BJ (cell line): ENCODE measurements around the gene GPC6. TPM values are rescaled to one million over a fixed set of nuclear protein-coding genes. Genes with fewer than 3 reads are reported as not detected.
"Not testable (repeated sequence)": the region's sequence is repeated elsewhere in the genome, so short reads cannot be mapped to it uniquely, and the experiment has no call there.

Experiments used
- CTCF ChIA-PET: fragments of 350-600 bp; formaldehyde crosslinking; extraction: SDS; loops from one replicate; lab custom pipeline; 2021; ENCODE audit warnings: antibody characterized with exemption, inconsistent platforms; lab: Yijun Ruan, JAX
- POLR2A ChIA-PET: fragments of 300-600 bp; sonication (Branson Sonifier 250); formaldehyde crosslinking; extraction: SDS; loops from one replicate; lab custom pipeline; 2021; ENCODE audit warnings: antibody characterized with exemption; lab: Charles Lee
- DNase-seq: peaks from one replicate; pipeline ENCODE4 v3.0.0-alpha.2; 2011; ENCODE audit warnings: low read depth
- H3K27me3 ChIP-seq: 2 replicates; pipeline ENCODE4 v1.6.0; 2011; ENCODE audit warnings: low read length; ENCODE audit not compliant: control insufficient read depth, insufficient read depth
- H3K36me3 ChIP-seq: 2 replicates; pipeline ENCODE4 v1.5.1; 2011; ENCODE audit warnings: low read length; ENCODE audit not compliant: control insufficient read depth, insufficient read depth
- H3K4me3 ChIP-seq: 2 replicates; pipeline ENCODE4 v1.5.1; 2011; ENCODE audit warnings: low read depth, mild to moderate bottlenecking, control low read depth, low read length
- polyA plus RNA-seq: library from polyadenylated mRNA; depleted of rRNA; stranded (reverse); fragments of >200 nt; gene quantifications from 2 replicates; pipeline ENCODE4 v1.2.3, GENCODE V29; 2011
- TF ChIP-seq, protein P1 (sequence below): IDR thresholded peaks from 2 replicates; pipeline ENCODE4 v1.5.1; 2011; ENCODE audit warnings: low read depth, mild to moderate bottlenecking, control low read depth, inconsistent platforms, low read length, moderate library complexity; ENCODE audit not compliant: insufficient read depth

Gene GPC6
- polyA plus RNA-seq, 1 experiment, result 23.0 TPM

DNA sequence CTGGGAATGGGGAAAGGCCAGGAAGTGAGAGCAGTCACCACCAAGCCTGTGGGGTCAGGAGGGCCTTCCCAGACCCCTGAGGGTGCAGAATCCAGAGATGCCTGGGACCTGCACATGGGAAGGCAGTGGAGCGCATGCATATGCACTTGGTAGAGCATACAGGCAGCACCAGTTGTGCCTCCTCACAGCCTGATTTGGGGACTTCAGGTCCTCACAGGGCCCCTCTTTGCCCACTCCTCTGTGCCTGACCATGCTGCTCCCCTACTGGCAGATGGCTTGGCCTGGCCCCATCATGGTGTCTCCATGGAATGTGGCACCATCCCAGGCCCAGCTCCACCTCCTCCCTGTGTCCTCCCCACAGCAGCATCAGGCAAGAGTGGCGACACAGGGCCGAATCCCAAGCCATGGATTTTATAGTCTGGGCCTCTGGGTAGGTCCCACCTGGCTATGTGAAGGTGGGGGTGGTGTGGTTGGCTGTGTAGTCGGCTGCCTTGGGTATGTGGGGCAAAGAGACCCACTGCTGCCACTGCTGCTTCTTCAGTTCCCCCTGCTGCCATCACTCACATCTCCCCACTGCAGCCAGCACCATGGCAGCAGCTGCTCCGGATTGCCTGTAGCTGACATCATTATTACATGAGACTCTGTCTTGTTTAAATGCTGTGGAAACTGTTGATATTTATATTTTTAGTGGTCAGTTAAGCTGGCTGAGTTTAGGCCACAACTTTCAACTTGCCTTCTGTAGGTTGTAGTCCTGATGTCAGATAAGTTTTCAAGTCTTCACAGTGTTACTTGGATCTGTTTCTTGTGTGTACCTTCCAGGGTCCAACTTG lies 247.0 kb downstream of the GPC6 start:
- Histone ChIP-seq H3K36me3 (no peaks in the 10 kb centered on the region), H3K27me3 (no peaks in the 10 kb centered on the region), H3K4me3 (no peak overlapping the region)
- POLR2A ChIA-PET, result no interaction called here
- DNase-seq, result no peak
- CTCF ChIA-PET, result no interaction called here
- TF ChIP-seq, protein P1, sequence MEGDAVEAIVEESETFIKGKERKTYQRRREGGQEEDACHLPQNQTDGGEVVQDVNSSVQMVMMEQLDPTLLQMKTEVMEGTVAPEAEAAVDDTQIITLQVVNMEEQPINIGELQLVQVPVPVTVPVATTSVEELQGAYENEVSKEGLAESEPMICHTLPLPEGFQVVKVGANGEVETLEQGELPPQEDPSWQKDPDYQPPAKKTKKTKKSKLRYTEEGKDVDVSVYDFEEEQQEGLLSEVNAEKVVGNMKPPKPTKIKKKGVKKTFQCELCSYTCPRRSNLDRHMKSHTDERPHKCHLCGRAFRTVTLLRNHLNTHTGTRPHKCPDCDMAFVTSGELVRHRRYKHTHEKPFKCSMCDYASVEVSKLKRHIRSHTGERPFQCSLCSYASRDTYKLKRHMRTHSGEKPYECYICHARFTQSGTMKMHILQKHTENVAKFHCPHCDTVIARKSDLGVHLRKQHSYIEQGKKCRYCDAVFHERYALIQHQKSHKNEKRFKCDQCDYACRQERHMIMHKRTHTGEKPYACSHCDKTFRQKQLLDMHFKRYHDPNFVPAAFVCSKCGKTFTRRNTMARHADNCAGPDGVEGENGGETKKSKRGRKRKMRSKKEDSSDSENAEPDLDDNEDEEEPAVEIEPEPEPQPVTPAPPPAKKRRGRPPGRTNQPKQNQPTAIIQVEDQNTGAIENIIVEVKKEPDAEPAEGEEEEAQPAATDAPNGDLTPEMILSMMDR, result no peak

DNA sequence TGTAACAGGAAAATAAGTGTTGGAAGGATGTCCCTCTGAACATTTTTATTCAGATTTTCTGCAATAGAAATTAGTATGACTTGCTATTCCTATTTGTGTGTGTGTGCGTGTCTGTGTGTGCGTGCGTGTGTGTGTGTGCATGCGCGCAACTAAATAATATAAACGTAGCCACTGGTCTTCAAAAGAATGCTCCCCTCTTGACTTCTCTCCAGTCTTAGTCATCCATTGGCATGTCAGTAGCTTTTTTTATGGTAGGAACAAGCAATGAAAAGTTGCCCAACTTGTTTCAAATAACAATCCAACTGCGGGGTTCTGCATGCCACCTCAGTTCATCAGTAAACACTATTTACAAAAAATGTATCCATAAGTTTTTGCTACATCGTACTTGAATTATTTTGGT lies 249.6 kb downstream of the GPC6 start:
- TF ChIP-seq, protein P1, result no peak
- no peaks in the 10 kb centered on the region for H3K36me3 ChIP-seq
- ChIA-PET POLR2A (no interaction called here), CTCF (no interaction called here)
- H3K4me3 ChIP-seq, result no peak overlapping the region
- no peak for DNase-seq
- no peaks in the 10 kb centered on the region for H3K27me3 ChIP-seq

DNA sequence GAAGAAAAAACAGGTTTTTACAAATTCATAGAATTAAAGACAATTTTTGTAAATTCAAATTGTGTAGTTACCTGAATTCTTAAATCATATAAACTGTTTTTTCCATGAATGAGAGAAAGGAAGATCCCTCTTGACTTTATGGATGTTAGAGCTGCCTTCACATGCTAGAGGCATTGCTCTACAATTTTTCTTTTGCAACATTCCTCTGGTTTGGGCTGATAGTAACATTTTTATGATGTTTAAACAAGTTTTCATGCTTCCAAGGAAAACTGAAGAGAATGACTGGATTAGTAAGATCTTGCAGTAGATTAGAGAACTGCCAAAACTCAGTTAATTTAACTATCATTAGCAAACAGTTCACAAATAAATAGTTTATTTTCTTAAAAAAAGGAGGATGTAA lies 250.6 kb downstream of the GPC6 start:
- CTCF ChIA-PET, result no interaction called here
- Histone ChIP-seq H3K4me3 (no peak overlapping the region), H3K36me3 (no peaks in the 10 kb centered on the region), H3K27me3 (no peaks in the 10 kb centered on the region)
- TF ChIP-seq, protein P1, result no peak
- POLR2A ChIA-PET, result no interaction called here
- DNase-seq, result peak; percentile 33

DNA sequence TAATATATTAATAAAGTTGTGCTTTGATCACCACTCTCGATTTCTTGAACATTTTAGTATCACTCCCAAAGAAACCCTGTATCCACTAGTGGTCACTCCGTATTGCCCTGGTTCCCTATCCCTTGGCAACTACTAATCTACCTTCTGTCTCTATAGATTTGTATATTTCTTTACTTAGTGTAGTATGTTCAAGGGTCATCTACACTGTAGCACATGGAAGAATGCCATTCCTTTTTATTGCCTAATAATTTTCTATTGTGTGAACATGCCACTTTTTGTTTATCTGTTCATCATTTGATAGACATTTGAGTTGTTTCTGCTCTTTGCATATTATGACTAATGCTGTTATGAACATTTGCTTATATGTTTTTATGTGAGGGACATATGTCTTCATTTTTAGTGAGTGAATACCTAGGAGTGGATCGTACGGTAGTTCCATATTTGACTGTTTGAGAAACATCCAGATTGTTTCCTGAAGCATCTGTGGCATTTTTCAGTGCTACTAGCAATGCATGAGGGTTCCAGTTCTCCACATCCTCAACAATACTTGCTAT lies 254.0 kb downstream of the GPC6 start:
- POLR2A ChIA-PET, result no interaction called here
- TF ChIP-seq, protein P1, result no peak
- DNase-seq, result no peak
- no peaks in the 10 kb centered on the region for H3K36me3 ChIP-seq
- no peak overlapping the region for H3K4me3 ChIP-seq
- H3K27me3 ChIP-seq, result no peaks in the 10 kb centered on the region
- CTCF ChIA-PET, result no interaction called here

DNA sequence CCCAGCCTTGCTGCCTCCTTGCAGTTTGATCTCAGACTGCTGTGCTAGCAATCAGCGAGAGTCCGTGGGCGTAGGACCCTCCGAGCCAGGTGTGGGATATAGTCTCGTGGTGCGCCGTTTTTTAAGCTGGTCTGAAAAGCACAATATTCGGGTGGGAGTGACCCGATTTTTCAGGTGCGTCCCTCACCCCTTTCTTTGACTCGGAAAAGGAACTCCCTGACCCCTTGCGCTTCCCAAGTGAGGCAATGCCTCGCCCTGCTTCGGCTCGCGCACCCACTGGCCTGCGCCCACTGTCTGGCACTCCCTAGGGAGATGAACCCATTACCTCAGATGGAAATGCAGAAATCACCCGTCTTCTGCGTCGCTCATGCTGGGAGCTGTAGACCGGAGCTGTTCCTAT lies 269.5 kb downstream of the GPC6 start:
- POLR2A ChIA-PET, H3K27me3 ChIP-seq, H3K36me3 ChIP-seq, H3K4me3 ChIP-seq, CTCF ChIA-PET, DNase-seq: not testable (repeated sequence)
